Stimulated activated CD4-positive, alpha-beta T cell treated with anti-CD3 and anti-CD28 coated beads, Interleukin-1b, Interleukin-23, amount 100 ng/mL, for 1 hour (primary cell): ENCODE data around the gene TCEAL8.
"Not testable (repeated sequence)": the region's sequence is repeated elsewhere in the genome, so short reads cannot be mapped to it uniquely, and the experiment has no call there.

ENCODE experiments used
- DNase-seq, 2 donors: peaks; one replicate each; pipeline ENCODE4 v3.0.0-alpha.2; 2020; ENCODE audit warnings: low read depth in 2 of 2

Gene TCEAL8, protein sequence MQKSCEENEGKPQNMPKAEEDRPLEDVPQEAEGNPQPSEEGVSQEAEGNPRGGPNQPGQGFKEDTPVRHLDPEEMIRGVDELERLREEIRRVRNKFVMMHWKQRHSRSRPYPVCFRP

DNA sequence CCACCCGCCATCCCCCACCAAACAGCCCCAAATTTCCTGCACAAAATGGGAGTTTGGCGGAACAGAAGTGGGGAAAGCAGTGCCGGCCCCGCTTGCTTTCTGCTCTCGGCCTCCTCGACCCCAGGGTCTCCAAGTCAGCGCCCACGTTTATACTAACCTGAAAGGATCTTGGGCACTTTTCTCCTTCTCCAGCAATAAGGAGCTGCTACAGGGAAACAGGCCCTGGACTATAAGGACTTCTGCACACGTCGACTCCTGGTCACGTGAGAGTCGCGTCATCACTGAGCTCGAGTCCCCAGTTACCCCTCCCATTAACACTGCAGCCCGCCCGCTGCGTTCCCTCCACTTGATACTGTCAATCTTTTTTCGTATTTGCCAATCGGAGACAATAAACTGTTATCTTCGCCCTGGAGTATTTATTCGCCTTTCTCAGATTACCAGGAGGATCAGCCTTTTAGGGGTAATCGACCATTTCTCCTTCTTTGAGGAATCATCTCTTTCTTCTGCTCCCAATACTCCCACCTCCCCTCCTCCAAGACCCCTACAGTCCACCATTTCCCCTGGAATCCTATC lies at the start of gene TCEAL8:
Gene TCEAL8, minus strand, starts transcription at position 235 of the 573 bp plus-strand sequence. CDS start 1,176 bp downstream, outside the sequence.
- DNase-seq: peak; percentile 7 to 16

DNA sequence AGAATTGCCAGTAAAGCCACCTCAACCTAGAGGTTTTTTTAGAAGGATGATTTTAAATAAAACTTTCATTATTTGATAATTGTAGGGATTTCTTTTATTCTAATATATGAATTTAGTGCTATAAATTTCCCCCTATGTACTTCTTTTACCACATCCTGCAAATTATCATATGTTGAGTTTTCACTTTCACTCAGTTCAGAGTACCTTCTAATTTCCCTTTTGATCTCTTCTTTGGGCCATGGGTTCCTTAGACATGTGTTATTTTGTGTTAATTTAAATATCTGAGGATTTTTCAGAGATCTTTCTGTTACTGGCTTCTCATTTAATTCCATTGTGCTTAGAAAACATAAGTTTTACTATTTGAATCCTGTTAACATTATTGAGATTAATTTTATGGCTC lies 49.8 kb upstream of the TCEAL8 start:
- no peak for DNase-seq

DNA sequence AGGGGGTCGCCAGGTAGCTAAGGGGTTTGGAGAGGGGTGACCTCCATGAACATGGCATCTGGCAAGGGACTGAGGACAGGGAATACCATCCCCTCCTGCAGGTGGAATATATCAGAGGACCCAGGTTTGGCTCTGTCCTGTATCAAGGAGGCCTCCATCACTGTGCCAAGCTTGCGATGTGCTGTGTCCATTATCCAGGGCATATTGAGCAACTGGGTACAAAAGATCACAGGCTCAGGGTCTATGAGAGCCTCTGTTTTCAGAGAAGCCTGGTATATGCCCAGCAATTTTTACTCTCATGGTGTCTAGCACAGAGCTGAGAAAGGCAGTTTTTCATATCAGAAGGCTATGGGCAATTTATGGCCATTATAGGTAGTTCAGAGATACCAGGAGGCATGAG lies 38.2 kb upstream of the TCEAL8 start:
- DNase-seq: no peak

DNA sequence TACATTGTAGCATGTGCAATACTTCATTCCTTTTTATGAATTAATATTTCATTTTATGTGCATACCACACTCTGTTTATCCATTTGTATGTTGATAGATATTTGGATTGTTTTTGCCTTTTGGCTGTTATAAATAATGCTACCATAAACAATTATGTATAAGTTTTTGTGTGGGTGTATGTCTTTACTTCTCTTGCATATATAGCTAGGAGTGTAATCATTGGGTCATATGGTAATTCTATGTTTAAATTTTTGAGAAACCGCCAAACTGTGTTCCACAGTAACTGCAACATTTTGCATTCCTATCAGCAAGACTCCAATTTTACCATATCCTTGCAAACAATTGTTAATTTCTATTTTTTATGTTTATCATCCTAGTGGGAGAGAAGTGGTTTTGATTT lies 24.7 kb upstream of the TCEAL8 start:
- DNase-seq: no peak

DNA sequence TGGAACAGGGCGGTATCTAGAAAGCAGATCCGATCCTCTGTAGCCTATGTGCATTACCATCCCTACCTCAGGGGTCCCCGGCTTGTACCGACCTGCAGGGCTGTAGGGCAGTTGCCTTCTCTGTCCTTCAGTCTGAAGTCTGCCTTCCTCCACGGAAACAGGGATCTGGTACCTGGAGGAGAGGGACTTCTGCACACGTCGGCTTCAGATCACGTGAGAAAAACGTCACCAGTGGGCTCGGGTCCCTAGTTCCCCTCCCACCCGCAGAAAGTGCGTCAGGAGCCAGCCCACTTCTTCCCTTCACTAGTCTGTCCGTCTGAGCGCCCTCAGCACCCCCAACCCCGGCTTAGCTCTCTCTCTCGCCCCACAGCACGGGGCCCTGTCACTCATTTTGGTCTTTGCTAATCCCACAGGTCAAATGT lies 21.6 kb upstream of the TCEAL8 start, which contains the start of gene TCEAL5:
Gene TCEAL5, minus strand, starts transcription at position 170 of the 422 bp plus-strand sequence. CDS start 2,187 bp downstream, outside the sequence.
- DNase-seq: no peak

DNA sequence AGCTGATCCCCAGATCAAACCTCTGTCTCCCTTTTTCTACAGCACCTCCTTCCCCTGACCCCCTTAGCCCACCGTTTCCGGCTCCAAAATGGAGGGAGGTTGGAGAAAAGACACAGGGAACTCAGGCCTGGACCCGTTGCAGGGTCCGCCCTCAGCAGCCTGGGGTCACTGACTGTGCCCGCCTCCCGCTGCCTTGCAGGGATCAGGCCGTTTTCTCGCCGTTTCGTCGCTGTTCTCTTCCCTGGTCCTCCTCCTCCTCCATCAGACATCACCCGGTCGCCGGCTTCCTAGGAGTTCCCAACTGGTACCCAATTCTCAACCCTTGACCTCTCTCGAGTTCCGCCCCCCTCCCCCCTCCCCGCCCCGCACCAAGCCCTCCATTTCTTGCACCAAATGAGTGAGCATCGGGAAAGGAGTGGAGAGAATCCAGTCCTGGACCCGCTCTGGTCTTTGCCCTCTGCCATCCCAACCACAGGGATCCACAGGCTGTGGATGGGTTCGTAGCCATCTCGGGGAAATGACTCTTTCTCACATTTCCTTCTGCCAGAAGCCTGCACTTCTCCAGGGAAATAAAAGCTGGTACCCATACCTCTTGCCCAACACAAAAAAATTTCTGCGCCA lies 21.1 kb upstream of the TCEAL8 start:
- DNase-seq: no peak

DNA sequence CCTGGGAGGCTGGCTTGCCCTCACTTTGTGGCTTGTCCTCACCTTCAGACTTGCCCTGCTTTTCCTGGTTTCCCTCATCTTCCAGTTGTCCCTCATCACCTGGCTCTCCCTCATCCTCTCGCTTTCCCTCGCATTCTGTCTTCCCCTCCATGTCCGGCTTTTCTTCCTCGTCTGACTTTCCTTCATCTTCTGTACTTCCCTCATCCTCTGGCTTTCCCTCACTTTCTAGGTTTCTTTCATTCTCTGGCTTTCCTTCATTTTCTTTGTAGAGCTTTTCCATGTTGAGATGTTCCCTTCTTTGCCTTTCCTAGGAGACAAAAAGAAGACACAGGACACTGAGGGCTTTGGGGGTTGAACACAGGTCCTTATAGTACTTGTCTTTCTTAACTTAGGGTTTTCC lies 19.3 kb upstream of the TCEAL8 start:
- DNase-seq: no peak

DNA sequence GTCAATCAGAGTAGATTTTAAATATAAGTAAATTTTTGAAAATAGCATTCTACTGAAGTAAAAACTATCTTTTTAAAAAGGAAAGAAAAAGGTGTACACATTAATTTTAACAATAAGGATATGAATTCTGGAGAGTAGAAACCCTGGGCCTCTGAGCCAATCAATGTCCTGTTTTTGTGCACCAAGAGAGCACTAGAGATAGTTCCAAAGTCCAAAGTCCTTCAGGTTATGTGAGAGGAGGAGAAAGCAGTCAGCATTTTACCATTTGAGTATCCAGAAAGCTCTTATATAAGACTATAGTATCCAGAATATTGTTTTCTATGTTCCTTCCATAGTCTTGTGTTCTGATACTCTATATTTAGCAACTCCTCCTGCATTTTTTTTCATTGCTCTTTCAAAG lies 3.3 kb upstream of the TCEAL8 start:
- no peak for DNase-seq

DNA sequence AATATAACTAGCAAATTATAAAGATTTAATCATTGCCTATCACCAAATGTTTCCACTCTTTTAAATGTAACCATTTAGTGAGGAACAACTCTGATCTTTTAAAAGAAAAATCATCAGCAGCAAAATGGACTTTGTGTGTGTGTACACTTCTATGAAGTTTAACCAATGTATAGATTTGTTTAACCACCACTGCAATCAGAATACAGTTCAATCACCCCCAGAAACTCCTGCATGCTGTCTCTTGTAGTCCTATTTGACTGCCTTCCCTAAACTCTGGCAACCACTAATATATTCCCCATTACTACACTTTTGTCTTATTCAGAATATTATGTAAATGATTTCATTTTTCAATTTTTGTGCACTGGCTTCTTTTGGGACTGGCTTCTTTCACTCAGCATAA lies 1.7 kb upstream of the TCEAL8 start:
- no peak for DNase-seq

DNA sequence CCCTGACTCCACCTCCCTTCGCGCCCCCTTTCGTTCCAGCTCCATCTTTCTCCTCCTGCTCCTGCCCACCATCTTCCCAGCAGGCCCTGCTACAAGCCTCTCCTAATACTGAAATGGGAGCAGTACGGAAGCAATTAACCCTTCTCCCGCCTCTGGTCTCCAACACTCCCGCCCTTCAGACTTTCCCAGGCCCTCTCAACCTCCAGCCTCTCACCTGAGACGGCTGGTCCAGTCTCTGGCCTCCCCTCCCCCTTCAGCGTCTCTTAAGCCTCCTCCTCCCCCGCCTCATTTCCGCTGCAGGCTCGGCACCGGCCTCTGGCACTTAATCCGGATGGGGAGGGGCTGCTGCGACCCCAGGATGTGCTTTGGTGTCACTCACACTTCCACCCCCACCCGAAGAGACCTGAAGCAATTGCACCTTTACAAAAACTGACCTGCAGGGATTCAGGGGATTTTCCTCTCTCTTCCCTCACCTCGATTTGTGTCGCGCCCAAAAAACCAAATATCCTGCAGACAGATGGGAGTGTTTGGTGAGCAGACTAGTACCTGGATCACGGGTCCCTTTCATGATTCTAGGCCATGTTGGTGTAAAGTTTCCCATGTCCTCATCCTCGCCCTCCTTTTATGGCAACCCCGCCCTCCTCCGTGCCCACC lies 657 bp downstream of the TCEAL8 start:
- no peak for DNase-seq

DNA sequence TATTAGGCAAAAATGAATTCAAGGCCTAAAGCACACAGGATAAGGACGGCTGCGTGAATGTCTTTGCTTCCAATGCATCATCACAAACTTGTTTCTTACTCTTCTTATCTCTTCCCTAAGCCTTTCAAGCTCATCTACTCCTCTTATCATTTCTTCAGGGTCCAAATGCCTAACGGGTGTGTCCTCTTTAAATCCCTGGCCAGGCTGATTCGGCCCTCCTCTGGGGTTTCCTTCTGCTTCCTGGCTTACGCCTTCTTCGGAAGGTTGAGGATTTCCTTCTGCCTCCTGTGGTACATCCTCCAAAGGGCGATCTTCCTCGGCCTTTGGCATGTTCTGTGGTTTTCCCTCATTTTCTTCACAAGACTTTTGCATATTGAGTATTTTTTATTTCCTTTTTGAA lies 1.3 kb downstream of the TCEAL8 start:
- no peak for DNase-seq

DNA sequence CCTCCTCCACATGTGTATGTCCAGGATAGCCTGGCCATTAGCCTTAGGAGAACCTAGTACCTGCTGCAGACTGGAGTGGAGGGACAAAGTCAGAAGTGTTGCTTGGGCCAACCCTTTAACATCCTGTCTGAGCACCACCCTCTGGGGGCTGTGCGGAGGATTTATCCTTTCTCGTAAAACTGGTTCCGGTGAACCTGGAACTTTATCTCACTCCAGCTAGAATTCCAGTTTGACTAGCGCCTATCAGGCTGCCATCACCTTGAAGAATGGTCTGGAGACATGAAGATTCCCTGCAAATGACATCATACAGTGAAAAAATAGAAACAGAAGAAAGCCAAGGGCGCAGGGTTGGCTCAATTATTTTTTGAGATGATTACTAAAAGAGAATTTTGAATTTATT lies 4.0 kb downstream of the TCEAL8 start:
- DNase-seq: no peak

DNA sequence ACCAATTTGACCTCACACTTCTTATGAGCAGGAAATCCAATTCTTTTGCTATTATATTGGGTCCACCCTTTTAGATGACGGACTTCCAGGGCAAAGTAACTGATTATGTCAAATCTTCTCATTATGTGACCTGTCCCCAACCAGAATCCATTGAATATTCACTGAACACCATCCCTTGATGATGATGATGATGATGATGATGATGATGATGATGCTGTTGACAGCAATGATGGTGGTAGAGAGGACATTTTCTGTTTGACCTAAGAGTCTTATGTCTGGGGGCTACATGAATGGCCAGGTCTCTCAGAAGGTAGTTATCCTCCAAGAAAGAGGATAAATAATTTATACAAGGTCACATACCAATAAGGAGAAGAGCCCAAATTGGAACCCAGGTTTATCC lies 5.2 kb downstream of the TCEAL8 start:
- DNase-seq: no peak

DNA sequence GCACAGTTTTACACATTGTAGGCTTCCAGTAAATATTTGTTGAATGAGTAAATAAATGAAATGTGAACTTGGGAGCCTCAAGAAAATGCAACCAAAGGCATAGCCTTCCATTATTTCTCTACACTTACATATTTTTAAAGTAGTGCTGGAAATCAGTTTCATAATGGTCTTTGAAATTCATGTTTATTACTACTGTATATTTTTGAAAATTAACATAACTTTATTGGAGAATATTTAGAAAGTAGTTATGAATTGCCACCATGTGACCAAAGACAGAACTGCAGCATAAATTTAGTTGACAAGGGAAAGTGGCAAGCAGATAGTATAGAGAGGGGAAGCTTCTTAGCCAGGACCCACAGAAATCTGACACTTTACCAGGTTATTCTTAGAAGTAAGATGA lies 6.4 kb downstream of the TCEAL8 start:
- DNase-seq: no peak

DNA sequence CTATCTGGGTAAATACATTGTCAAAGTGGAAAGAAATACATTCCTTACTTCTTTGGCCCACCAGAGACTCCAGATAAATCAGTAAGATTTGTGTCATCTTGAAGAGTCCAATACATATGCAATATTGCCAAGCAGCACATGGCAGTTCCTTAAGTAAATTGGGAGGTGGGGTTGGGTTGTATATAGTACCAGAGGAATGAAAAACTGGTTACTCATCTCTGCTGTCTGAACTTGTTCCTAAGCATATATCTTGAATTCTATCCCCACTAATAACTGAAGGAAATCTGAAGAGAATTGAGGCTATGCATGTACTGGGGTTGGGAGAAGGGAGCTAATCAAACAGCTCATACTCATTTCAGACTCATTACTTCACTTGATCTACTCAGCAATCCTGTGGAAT lies 14.8 kb downstream of the TCEAL8 start:
- DNase-seq: no peak

DNA sequence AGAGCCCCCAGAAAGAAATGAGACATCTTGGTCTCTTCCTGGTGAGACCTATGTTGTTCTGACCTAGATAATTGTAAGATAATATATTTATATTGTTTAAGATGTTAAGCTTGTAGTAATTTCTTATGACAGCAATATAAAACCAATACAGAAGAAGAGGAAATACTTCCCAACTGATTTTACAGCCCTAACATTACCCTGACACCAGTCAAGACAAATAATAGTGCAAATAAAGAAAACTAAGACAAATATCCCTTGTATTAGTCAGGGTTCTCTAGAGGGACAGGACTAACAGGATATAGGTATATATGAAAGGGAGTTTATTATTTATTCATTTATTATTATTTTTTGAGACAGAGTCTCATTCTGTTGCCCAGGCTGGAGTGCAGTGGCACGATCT lies 18.7 kb downstream of the TCEAL8 start:
- DNase-seq: no peak

DNA sequence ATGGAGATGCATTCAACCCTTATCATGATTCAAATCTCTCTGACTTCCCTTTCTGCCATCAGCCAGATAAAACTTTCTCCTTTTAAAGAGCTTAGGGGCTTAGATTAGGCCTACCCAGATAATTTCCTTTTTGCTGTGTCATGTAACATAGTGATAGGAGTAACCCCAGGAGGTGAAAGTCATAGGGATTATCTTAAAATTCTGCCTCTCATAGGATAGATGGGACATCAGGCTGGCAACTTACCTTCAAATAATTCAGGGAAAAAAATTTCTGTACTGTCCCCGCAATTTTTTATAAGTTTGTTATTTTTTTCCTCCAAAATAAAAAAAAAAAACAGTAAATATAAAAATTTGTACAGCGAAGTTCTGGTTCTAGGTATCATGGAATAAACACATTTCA lies 19.3 kb downstream of the TCEAL8 start:
- not testable (repeated sequence) for DNase-seq

DNA sequence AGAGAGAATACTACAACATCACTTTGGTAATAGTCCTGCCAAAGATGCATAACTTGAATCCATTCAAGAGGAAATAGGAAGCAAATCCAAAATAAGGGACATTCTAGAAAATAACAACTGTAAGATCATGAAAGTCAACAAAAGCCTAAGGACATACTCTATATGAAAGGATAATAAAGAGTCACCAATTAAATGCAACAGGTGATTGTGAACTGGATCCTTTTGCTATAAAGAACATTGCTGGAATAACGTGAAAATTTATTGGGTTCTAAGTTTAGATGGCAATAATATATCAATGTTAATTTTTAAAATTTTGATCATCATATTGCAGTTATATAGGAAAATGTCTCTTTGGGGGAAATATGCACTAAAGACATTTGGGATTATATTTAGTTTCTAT lies 20.1 kb downstream of the TCEAL8 start:
- DNase-seq: no peak

DNA sequence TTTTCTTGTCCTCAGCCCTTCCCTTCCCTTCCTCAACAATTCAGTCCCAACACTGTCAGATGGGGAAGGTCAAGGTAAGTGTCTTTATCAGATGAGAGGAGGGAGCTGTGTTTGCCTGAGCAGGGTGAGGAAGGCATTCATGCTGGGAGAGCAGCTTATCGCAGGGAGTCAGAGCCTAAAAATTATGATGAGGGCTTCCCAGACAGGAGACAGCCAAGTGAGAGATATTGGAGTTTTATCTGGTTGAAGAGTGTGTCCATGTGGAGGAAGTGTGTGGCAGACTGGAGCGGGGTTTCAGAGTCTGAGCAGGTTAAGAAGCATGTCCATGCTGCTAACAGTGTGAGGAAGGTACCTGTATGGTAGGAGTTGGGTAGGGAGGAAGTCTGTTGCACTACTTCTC lies 21.7 kb downstream of the TCEAL8 start:
- no peak for DNase-seq

DNA sequence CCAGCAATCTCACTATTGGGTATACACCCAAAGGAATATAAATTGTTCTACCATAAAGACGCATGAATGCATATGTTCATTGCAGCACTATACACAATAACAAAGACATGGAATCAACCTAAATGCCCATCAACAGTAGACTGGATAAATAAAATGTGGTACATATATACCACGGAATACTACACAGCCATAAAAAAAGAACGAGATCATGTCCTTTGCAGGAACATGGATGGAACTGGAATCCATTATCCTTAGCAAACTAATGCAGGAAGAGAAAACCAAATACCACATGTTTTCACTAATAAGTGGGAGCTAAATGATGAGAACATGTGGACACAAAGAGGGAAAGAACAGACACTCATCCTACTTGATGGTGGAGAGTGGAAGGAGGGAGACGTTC lies 29.0 kb downstream of the TCEAL8 start:
- DNase-seq: not testable (repeated sequence)

DNA sequence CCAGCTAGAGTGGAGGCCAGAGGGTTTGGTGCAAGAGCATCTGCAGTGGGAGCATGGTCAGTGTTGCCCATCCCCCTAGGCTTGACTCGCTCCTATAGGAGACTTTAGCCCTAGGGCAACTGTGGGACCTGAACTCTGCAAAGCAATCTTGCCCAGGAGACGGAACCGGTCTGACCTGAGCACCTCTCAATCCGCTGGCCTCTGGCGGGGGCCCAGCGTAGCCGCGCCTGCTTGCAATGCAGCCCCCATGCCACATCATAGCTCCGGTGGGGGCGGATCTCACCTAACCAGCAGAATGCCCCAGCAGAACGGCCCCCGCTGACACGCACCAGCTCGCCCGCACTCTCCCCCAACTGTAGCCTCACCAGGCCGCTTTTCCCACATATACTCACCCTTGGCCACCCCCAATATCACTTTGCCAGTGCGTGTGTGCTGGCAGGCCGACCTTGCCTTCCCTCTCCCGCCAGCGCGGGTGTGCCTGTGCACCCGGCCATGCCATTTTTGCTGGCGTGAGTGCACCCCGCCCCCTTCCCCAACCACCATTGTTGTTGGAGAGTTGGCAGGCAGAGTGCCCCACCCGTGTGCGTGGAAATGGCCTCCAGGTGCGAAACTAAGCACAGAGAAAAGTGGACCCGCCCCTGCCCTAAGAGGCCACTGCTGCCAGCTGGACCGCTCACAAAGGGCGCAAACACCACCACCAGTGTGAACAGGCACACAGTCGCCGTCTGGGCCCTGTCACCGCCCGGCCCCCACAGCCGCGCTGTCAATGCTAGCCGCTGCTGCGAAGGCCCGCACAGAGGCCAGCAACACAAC lies 34.2 kb downstream of the TCEAL8 start:
- no peak for DNase-seq

DNA sequence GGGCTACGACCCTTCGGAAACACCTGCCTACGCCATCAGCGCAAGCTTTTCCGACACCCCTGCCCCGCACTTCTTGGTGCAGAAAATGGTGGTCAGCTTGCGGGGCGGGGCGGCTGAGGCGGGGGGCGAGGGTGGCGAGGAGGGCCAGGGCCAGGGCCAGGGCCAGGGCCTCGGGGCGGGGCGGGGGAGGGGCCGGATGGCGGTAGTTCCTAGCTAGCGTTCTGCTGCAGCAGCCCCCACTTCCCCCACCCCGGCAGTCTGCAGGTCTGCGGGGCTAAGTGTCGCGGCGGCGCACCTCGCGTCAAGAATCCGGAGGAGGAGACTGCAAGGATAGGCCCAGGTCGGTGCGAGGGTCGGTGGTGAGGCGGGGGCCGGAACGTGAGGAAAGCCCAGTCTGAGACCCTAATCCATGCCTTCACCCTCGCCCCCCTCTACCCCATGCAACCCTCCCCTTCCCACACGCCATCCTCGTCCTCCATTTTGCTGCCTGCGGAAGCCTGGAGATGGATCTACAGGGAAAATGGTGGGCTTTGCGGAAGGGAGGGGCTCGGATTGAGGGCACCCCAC lies 39.4 kb downstream of the TCEAL8 start:
- no peak for DNase-seq
